Keratinocyte (primary cell): Measurements from ENCODE around the gene FAF1. TPM values are rescaled to one million over a fixed set of nuclear protein-coding genes. Genes with fewer than 3 reads are reported as not detected.

Experiments used
- DNase-seq: peaks from one replicate; pipeline ENCODE4 v3.0.0-alpha.2; 2011; ENCODE audit warnings: low read depth, missing footprints, low spot score
- FAIRE-seq: peaks from 2 replicates; lab custom pipeline; 2011; peaks lifted over from hg19 to GRCh38; lab: Jason Lieb, UNC
- H2AFZ ChIP-seq: 2 replicates; pipeline ENCODE4 v1.6.0; 2012; ENCODE audit warnings: low read length, control low read depth, inconsistent platforms; ENCODE audit not compliant: control insufficient read depth
- H3K27ac ChIP-seq: 2 replicates; pipeline ENCODE4 v1.5.1; 2011; ENCODE audit warnings: low read length; ENCODE audit not compliant: control insufficient read depth, insufficient read depth
- H3K27me3 ChIP-seq: 3 replicates; pipeline ENCODE4 v1.6.0; 2011; ENCODE audit warnings: low read length; ENCODE audit not compliant: control insufficient read depth, insufficient read depth; ENCODE audit errors: extremely low read depth
- H3K36me3 ChIP-seq, 2 experiments: 2 replicates in 1 of 2; 3 replicates in 1 of 2; pipeline ENCODE4 v1.5.1; 2011; ENCODE audit warnings: low read length in 2 of 2, mild to moderate bottlenecking in 1 of 2; ENCODE audit not compliant: control insufficient read depth in 2 of 2, insufficient read depth in 2 of 2; ENCODE audit errors: extremely low read depth in 1 of 2
- H3K4me1 ChIP-seq: 3 replicates; pipeline ENCODE4 v1.5.1; 2011; ENCODE audit warnings: low read length; ENCODE audit not compliant: control insufficient read depth, insufficient read depth; ENCODE audit errors: extremely low read depth
- H3K4me2 ChIP-seq: 3 replicates; pipeline ENCODE4 v1.6.0; 2011; ENCODE audit warnings: low read depth, low read length; ENCODE audit not compliant: control insufficient read depth, insufficient read depth; ENCODE audit errors: extremely low read depth
- H3K4me3 ChIP-seq, 3 experiments: fragments of 200-600 bp in 1 of 3; sonication (generic) in 1 of 3; 2 replicates in 2 of 3; 3 replicates in 1 of 3; pipeline ENCODE4 v1.5.1; 2011 to 2016; ENCODE audit warnings: low read length in 3 of 3, mild to moderate bottlenecking in 3 of 3, control low read depth in 2 of 3, inconsistent platforms in 1 of 3, low read depth in 1 of 3, mixed read lengths in 1 of 3, mixed run types in 1 of 3, moderate library complexity in 1 of 3; ENCODE audit not compliant: control insufficient read depth in 2 of 3, insufficient read depth in 2 of 3; ENCODE audit errors: extremely low read depth in 1 of 3
- H3K79me2 ChIP-seq: 2 replicates; pipeline ENCODE4 v1.6.0; 2012; ENCODE audit warnings: low read length; ENCODE audit not compliant: control insufficient read depth, insufficient read depth
- H3K9ac ChIP-seq: 3 replicates; pipeline ENCODE4 v1.6.0; 2011; ENCODE audit warnings: low read length; ENCODE audit not compliant: control insufficient read depth, insufficient read depth; ENCODE audit errors: extremely low read depth
- H3K9me1 ChIP-seq: 3 replicates; pipeline ENCODE4 v1.6.0; 2011; ENCODE audit warnings: low read length; ENCODE audit not compliant: control insufficient read depth, insufficient read depth; ENCODE audit errors: extremely low read depth
- H3K9me3 ChIP-seq: 2 replicates; pipeline ENCODE4 v1.5.1; 2012; ENCODE audit warnings: low read depth, low read length; ENCODE audit not compliant: control insufficient read depth
- H4K20me1 ChIP-seq: 3 replicates; pipeline ENCODE4 v1.6.0; 2011; ENCODE audit warnings: low read length; ENCODE audit not compliant: control insufficient read depth, insufficient read depth; ENCODE audit errors: extremely low read depth
- CTCF ChIP-seq, 3 experiments: IDR thresholded peaks in 1 of 3; conservative IDR thresholded peaks in 1 of 3; optimal IDR thresholded peaks in 1 of 3; 2 replicates in 2 of 3; 3 replicates in 1 of 3; pipeline versions ENCODE3 to v1.5.1; 2011; ENCODE audit warnings: low read length in 3 of 3, mild to moderate bottlenecking in 3 of 3, moderate library complexity in 2 of 3, control low read depth in 1 of 3, inconsistent platforms in 1 of 3; ENCODE audit not compliant: insufficient read depth in 2 of 3; ENCODE audit errors: extremely low read depth in 1 of 3
- EZH2 ChIP-seq: IDR thresholded peaks from one replicate; pipeline ENCODE4 v1.6.1; 2012; ENCODE audit warnings: inconsistent platforms, mild to moderate bottlenecking, low read length, moderate library complexity
- dilution Hi-C: fragments of 300-500 bp; cut with MboI; formaldehyde crosslinking; loops from one replicate; pipeline ENCODE4 v1.7.0; 2020; ENCODE audit warnings: low sequenced_read_pairs; ENCODE audit not compliant: extremely low pct_ligation_motif_present
- polyA plus RNA-seq, 5 experiments: library from polyadenylated mRNA; depleted of rRNA in 3 of 5; stranded (reverse) in 3 of 5; stranded (forward) in 1 of 5; unstranded in 1 of 5; fragments of >200 nt; gene quantifications; 1 replicate in 1 of 5; 2 replicates in 3 of 5; 3 replicates in 1 of 5; pipeline versions ENCODE4 v1.2.1 to v1.2.3, GENCODE V29; 2011 to 2012; ENCODE audit warnings: missing spikeins in 2 of 5, low read depth in 1 of 5, low replicate concordance in 1 of 5

Gene FAF1
- polyA plus RNA-seq, 1 donor (not counting 4 experiments of a cell fraction or from before 2014, with no cell fraction given), result 33.1 TPM

GRCh38 chr1:50593515-50593914 is 366.6 kb downstream of the FAF1 start:
- H3K27ac ChIP-seq, result no peak overlapping the region
- no peak overlapping the region for H2AFZ ChIP-seq
- no peaks in the 10 kb centered on the region for H3K9me3 ChIP-seq
- no peaks in the 10 kb centered on the region for H3K4me1 ChIP-seq
- H3K9me1 ChIP-seq, result no peaks in the 10 kb centered on the region
- no peak overlapping the region for H3K9ac ChIP-seq
- no peaks in the 10 kb centered on the region for H3K27me3 ChIP-seq
- FAIRE-seq (no peak), DNase-seq (no peak)
- H3K36me3 ChIP-seq, result peaks cover 0 to 4% of the 10 kb centered on the region in 2 experiments
- H3K4me2 ChIP-seq, result no peak overlapping the region
- dilution Hi-C loops, result no loop called here
- TF ChIP-seq CTCF (optimal IDR thresholded peaks at IDR 0.05 in 1 of 3, IDR thresholded peaks at IDR 0.05 in 1 of 3, conservative IDR thresholded peaks at IDR 0.05 in 1 of 3; ENCODE audit: extremely low read depth in 1 of 3, insufficient read depth in 2 of 3, low read length in 3 of 3), result no peak
- TF ChIP-seq EZH2, result no peak
- H4K20me1 ChIP-seq, result no peaks in the 10 kb centered on the region
- H3K4me3 ChIP-seq, result no peak overlapping the region
- no peaks in the 10 kb centered on the region for H3K79me2 ChIP-seq

GRCh38 chr1:50591598-50591997 is 368.5 kb downstream of the FAF1 start:
- dilution Hi-C loops, result no loop called here
- FAIRE-seq, result no peak
- no peak overlapping the region for H3K4me2 ChIP-seq
- H2AFZ ChIP-seq, result no peak overlapping the region
- no peak overlapping the region for H3K9ac ChIP-seq
- no peaks in the 10 kb centered on the region for H4K20me1 ChIP-seq
- no peaks in the 10 kb centered on the region for H3K79me2 ChIP-seq
- H3K27me3 ChIP-seq, result no peaks in the 10 kb centered on the region
- no peaks in the 10 kb centered on the region for H3K9me3 ChIP-seq
- H3K9me1 ChIP-seq, result no peaks in the 10 kb centered on the region
- DNase-seq, result no peak
- no peak overlapping the region for H3K27ac ChIP-seq
- no peaks in the 10 kb centered on the region for H3K4me1 ChIP-seq
- TF ChIP-seq EZH2 (no peak), CTCF (optimal IDR thresholded peaks at IDR 0.05 in 1 of 3, IDR thresholded peaks at IDR 0.05 in 1 of 3, conservative IDR thresholded peaks at IDR 0.05 in 1 of 3; ENCODE audit: extremely low read depth in 1 of 3, insufficient read depth in 2 of 3, low read length in 3 of 3) (no peak)
- peaks cover 2 to 4% of the 10 kb centered on the region in 2 experiments for H3K36me3 ChIP-seq
- H3K4me3 ChIP-seq, result no peak overlapping the region
